Omental fat pad (tissue), 4 donors: Measurements from ENCODE around the gene CTBP1. TPM values are rescaled to one million over a fixed set of nuclear protein-coding genes. Genes with fewer than 3 reads are reported as not detected.

ENCODE experiments used
- ATAC-seq: fragments of 150-250 bp; one replicate; pipeline ENCODE4 v1.9.1; 2016; ENCODE audit warnings: mild to moderate bottlenecking, moderate library complexity; ENCODE audit not compliant: low FRiP score
- DNase-seq: peaks from one replicate; pipeline ENCODE4 v3.0.0-alpha.2; 2019; ENCODE audit warnings: low spot score
- CTCF ChIP-seq, 3 donors: fragments of 450-650 bp; IDR thresholded peaks; one replicate each; pipeline ENCODE4 v1.5.1; 2016 to 2017; ENCODE audit warnings: antibody characterized with exemption in 3 of 3, mild to moderate bottlenecking in 3 of 3, moderate library complexity in 2 of 3
- total RNA-seq, 4 donors: library from RNA; depleted of rRNA; stranded (reverse); fragments of >200 nt; gene quantifications; one replicate each; pipeline ENCODE4 v1.1.0, GENCODE V29; 2016

CTBP1 gene
- total RNA-seq, 4 donors from 2014 or later: 102 to 137 (median 132) TPM

- ATAC-seq (no peak), DNase-seq (no peak)
- no peak for TF ChIP-seq CTCF (IDR thresholded peaks at IDR 0.05)
These were observed 27.6 kb downstream of the CTBP1 start for GRCh38 chr4:1221155-1221870.

- ATAC-seq (no peak), DNase-seq (no peak)
- no peak for TF ChIP-seq CTCF (IDR thresholded peaks at IDR 0.05)
These were observed 28.4 kb downstream of the CTBP1 start for GRCh38 chr4:1220566-1220965.

- TF ChIP-seq CTCF (IDR thresholded peaks at IDR 0.05): no peak
- ATAC-seq (no peak), DNase-seq (no peak)
These were observed 29.4 kb downstream of the CTBP1 start for GRCh38 chr4:1219566-1219950.

- TF ChIP-seq CTCF (IDR thresholded peaks at IDR 0.05): no peak
- DNase-seq: no peak
- no peak for ATAC-seq
These were observed 30.0 kb downstream of the CTBP1 start for GRCh38 chr4:1218634-1219565.

GRCh38 chr4:1217366-1217765 is 31.6 kb downstream of the CTBP1 start:
- no peak for ATAC-seq
- no peak for TF ChIP-seq CTCF (IDR thresholded peaks at IDR 0.05)
- no peak for DNase-seq

DNA sequence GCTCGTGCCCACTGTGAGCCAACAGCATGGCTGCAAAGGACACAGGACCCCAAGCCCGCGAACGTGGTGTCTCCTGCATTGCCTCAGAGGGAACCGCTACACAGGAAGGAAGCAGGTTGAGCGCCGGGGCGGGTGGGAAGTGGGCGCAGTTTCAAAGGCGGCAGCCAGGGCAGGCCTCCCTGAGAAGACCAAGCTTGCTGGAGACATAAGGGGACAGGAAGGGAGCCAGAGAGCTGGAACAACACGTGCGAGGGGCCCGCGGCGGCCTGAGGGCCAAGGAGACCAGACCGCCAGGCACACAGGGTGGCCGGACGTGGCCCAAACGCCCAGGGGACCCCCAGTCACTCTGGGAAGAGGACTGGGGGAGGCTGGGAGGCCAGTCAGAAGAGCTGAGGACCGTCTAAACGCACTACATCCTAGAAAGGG is 32.0 kb downstream of the CTBP1 start:
- DNase-seq: no peak
- TF ChIP-seq CTCF (IDR thresholded peaks at IDR 0.05): no peak
- no peak for ATAC-seq
